Sciatic nerve (tissue), 2 donors: ENCODE measurements around the gene CCL4. TPM values are rescaled to one million over a fixed set of nuclear protein-coding genes. Genes with fewer than 3 reads are reported as not detected.
A peak's percentile ranks its signal among the peaks of the same experiment; 100 is the strongest.
"Not testable (repeated sequence)": the region's sequence is repeated elsewhere in the genome, so short reads cannot be mapped to it uniquely, and the experiment has no call there.

Source experiments
- ATAC-seq: fragments of 200-7000 bp; cut with Tn5 transposase; one replicate; pipeline ENCODE4 v1.9.1; 2020; ENCODE audit warnings: mild to moderate bottlenecking, moderate library complexity
- DNase-seq: peaks from one replicate; pipeline ENCODE4 v3.0.0-alpha.2; 2020; ENCODE audit warnings: low spot score
- intact Hi-C: fragments of 100-400 bp; cut with DNase I; formaldehyde crosslinking; loops from one replicate; pipeline ENCODE4 v1.14.2; 2022
- total RNA-seq: library from RNA; stranded (reverse); fragmentation: NEBNext Ultra II Directional; extraction: Animal tissue kit (Norgen Biotek cat#: 25700); gene quantifications from one replicate; pipeline ENCODE4 v1.2.1, GENCODE V29; 2021
- donor health status: DM: no; HTN: no; CAD: no.
- donor health status: DM: no; HTN: no; CAD: no.

Gene CCL4
- total RNA-seq = 39.5 TPM

DNA sequence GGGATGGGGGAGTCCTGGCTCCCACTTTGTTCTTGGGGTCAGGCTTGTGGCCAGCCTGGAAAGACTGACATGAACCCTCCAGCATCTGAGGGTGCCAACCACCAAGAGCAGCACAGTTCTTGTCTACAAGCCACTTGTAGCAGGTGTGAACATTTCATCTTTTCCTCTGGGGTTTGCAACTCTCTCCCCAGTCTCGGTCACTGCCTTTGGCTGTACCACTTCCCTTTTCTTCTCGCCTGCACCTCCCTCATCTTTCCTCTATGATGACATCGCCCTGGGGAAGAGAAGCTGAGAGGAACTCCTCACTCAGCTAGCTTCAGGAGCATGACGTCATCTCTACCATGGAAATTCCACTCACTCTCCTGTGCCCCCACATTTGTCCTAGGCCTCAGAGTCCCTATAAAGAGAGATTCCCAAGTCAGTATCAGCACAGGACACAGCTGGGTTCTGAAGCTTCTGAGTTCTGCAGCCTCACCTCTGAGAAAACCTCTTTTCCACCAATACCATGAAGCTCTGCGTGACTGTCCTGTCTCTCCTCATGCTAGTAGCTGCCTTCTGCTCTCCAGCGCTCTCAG is at the start of gene CCL4:
CCL4 (plus strand) TSS at position 427 of the 575 bp plus-strand sequence; CDS start at position 506, 79 bp downstream.
- intact Hi-C loops = not testable (repeated sequence)
- ATAC-seq = peak; percentile 74

DNA sequence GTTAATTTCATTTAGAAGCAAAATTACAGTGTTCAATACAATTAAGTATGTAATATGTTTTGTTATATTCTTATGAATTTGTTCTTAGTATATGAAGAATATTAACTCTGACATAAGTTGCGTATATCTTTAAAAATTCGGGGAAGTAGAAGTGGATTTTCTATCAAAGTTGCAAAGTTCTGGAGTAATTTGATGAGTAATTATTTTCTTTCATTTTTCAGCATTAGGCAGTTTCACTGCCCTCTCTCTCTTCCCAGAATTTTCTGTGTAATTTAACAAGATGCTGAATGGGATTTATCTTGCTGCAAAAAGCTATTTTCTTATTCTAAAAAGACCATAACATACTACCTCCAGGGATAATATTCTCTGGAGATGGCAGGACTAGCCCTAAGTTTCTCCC is 48.5 kb upstream of the CCL4 start:
- no peak for ATAC-seq
- no peak for DNase-seq
- intact Hi-C loops = no loop called here

More for the DNA sequence above, at the start of gene CCL4:
- not testable (repeated sequence) for DNase-seq

- intact Hi-C loops = no loop called here
- DNase-seq (no peak), ATAC-seq (no peak)
Observed at GRCh38 chr17:36055921-36056520, 47.6 kb upstream of the CCL4 start.

- DNase-seq (no peak), ATAC-seq (no peak)
- intact Hi-C loops = no loop called here
Observed at GRCh38 chr17:36057911-36058310, 45.7 kb upstream of the CCL4 start.

DNA sequence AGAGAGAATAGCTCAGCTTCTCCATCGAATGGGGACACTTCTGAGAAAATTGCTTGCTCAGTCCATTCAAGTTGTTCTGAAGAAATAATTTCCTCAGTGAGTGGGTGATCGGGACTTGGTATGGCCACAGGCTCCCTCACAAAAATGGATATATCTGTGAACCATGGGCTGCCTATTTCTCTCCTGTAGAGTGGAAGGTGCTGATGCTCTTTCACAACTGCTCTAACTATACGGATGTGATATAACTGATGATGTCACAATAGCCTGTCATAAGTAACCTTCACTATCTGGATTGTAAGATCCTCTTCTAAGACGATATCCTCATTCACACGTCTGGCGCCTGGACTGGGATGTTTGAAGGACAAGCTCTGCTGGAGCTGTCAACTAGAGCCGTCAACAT is 44.2 kb upstream of the CCL4 start:
- DNase-seq (no peak), ATAC-seq (no peak)
- intact Hi-C loops = no loop called here

- intact Hi-C loops = no loop called here
- no peak for DNase-seq
- ATAC-seq = no peak
Observed at GRCh38 chr17:36060816-36061215, 42.8 kb upstream of the CCL4 start.

DNA sequence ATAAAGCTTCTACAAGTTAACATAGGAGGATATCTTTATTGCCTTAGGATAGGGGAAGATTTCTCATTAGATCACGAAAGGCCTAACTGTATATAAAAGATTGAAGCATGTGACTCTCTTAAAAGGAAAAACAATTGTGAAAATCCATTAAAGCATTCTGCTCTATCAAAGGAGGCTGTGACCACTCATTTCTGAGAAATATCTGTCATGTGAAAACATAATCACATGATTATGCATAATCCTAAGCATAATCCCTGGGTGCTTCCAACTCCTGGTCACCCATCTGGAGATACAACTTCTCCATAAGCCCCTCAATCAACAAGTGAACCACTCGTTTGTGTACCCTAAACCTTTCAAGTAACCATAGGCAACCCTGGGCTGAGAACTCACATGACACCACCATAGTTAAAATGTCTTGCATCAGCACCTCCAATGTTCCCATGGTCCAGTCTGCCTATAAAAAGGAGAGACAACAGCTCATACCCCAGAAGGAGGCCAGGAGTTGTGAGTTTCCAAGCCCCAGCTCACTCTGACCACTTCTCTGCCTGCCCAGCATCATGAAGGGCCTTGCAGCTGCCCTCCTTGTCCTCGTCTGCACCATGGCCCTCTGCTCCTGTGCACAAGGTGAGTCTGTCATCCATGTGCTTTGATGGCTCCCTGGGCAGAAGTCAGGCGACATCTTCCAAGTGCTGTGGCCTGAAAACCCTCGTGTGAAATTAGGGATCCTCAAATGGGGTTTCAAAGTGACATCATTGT is 39.7 kb upstream of the CCL4 start, which contains the start of gene CCL18:
CCL18 (plus strand) TSS at position 487 of the 756 bp plus-strand sequence; CDS start at position 558, 71 bp downstream.
- intact Hi-C loops = no loop called here
- DNase-seq (no peak), ATAC-seq (no peak)

- intact Hi-C loops = loop anchor here (5.0 kb wide), 1 partner anchor 51 kb away; no protein-coding TSS in a partner anchor
Observed at GRCh38 chr17:36066365-36066985, 37.2 kb upstream of the CCL4 start.

DNA sequence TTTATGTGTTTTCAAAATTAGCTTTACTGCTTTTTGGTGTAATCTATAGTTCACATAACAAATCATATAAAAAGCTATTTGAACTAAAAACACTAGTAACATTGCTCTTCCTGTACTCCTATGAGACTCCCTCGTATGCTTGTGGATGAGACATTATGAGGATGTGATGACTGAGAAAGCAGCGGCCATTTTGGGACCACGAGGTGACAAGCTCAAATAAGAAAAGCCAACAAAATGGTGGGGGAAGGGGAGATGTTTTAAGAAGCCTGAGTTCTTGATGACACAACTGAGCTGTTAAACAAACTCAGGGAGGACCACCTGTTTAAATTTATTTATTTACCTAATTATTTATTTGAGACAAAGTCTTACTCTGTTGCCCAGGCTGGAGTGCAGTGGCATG is 35.1 kb upstream of the CCL4 start:
- no peak for ATAC-seq
- intact Hi-C loops = loop anchor here (5.0 kb wide), 1 partner anchor 49 kb away; no protein-coding TSS in a partner anchor
- DNase-seq = no peak

More at GRCh38 chr17:36066365-36066985, 37.2 kb upstream of the CCL4 start:
- peak; percentile 39 for ATAC-seq
- DNase-seq = no peak

DNA sequence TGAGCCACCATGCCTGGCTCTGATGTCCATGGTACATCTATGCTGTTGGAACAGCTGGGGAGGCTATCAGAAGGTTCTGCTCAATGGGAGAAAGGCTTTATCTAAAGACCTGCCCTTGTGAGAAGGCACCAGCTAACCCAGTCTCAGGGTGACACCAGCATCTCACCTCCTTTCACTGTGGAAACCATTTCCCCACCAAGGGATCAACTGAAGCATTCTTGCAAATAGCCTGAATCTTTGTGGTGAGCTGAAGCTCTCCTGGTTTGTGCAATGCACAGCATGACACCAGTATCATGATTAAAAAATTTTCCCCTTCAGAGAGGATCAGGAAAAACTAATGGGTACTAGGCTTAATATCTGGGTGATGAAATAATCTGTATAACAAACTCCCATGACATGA is 34.5 kb upstream of the CCL4 start:
- intact Hi-C loops = loop anchor here (5.0 kb wide), 1 partner anchor 48 kb away; no protein-coding TSS in a partner anchor
- ATAC-seq = no peak
- no peak for DNase-seq

GRCh38 chr17:36070427-36070826 is 33.2 kb upstream of the CCL4 start:
- intact Hi-C loops = no loop called here
- ATAC-seq (no peak), DNase-seq (no peak)

- no peak for ATAC-seq
- DNase-seq = no peak
- intact Hi-C loops = no loop called here
Observed at GRCh38 chr17:36071751-36072150, 31.9 kb upstream of the CCL4 start.

DNA sequence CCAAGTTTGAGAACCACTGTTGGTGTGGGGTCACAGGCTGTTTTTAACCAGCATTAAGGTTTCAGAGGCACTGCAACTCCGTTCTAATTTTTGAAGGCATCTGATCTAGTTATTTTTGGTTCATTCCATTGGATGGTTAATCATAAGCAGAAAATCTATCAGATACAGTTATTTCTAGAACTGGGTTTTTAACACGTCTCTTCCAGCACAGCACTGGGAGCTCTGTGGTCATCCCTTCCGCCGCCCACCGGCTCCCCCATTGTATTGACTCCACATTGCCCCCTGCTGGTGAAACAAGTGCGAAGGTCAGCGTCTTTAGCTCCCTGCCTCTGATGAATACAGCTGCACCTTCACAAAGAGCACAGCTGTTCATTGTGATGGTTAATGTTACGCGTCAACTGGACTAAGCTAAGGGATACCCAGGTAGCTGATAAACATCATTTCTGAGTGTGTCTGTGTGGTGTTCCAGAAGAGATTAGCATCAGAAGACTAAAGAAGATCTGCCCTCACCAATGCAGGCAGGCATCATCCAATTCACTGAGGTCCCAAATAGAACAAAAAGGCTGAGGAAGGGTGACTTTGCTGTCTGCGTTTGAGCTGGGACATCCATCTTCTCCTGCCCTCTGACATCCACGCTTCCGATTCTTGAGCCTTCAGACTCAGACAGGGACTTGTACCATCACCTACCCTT is 31.1 kb upstream of the CCL4 start:
- no peak for ATAC-seq
- intact Hi-C loops = no loop called here
- DNase-seq = peak; percentile 71

DNA sequence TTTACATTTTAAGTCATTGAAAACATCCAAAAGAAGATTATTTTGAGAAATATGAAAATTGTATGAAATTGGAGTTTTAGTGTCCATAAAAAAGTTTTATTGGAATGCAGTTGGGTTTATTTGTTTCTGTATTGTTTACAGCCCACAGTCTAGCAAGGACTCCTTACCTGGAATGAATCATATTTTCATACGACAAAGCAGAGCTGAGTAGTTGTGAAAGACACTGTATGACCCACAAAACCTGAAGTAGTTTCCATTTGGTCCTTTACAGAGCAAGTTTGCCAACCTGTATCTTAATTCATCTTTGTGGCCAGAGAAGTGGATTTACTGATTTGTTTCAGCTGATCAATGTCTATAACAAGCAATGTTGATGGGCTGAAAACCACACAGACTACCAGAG is 29.3 kb upstream of the CCL4 start:
- no peak for ATAC-seq
- DNase-seq = no peak
- intact Hi-C loops = no loop called here

- ATAC-seq, intact Hi-C loops: not testable (repeated sequence)
Observed at GRCh38 chr17:36081681-36082471, 21.8 kb upstream of the CCL4 start.

GRCh38 chr17:36082482-36083120 is 21.0 kb upstream of the CCL4 start:
- intact Hi-C loops = not testable (repeated sequence)
- peak; percentile 86 for ATAC-seq

More at GRCh38 chr17:36081681-36082471, 21.8 kb upstream of the CCL4 start:
- not testable (repeated sequence) for DNase-seq

DNA sequence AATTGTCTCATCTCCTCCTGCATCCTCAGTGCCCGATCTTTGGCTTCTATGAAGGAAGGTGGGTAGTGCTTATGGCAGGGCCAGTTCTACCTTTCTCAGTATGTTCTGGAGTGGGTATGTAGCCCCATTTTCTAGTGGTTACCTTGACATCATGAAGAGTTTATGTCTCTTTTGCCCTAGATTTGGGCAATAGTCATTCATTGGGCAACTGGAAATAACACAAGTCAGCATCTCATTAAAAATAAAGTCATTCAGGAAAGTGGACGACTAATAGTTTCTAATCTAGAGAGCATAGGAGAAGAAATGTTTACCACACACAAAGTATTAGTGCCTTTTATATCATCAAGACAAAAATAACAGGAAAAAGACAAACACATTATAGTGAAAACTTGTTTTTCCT is 19.9 kb upstream of the CCL4 start:
- not testable (repeated sequence) for DNase-seq, ATAC-seq

More at GRCh38 chr17:36082482-36083120, 21.0 kb upstream of the CCL4 start:
- not testable (repeated sequence) for DNase-seq

DNA sequence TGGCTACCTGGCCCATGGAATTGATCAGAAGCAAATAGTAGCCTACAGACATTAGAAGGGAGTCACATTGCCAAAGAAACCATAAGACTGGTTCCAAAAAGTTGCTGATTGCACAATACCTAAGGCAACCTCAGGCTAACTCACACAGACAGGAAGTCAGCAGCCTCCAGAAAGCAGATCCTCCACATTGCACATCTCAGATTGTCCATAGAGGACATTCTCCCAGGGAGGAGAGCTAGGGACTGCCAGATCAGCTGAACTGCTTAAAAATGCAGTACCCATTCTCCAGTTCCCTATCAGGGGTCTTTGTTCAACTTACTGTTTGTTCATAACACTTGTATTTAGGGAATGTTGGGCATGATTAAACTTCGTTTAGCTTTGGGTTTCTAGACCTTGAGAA is 17.9 kb upstream of the CCL4 start:
- intact Hi-C loops = no loop called here
- peak; percentile 86 for ATAC-seq
- DNase-seq = no peak

More for the DNA sequence above, 19.9 kb upstream of the CCL4 start:
- intact Hi-C loops = not testable (repeated sequence)
